ENCODE results near the gene GADD45GIP1.
"Not testable (repeated sequence)": the region's sequence is repeated elsewhere in the genome, so short reads cannot be mapped to it uniquely, and the experiment has no call there.

Gene GADD45GIP1

GRCh38 chr19:12957389-12957952 lies 448 bp upstream of the GADD45GIP1 start:
- DNase-seq (ENCODE audit: low spot score): not testable (repeated sequence)

GRCh38 chr19:12955996-12956395 lies 1.0 kb downstream of the GADD45GIP1 start:
- DNase-seq (ENCODE audit: low spot score): no peak

GRCh38 chr19:12955575-12955974 lies 1.4 kb downstream of the GADD45GIP1 start:
- not testable (repeated sequence) for DNase-seq (ENCODE audit: low spot score)

- DNase-seq (ENCODE audit: low spot score): no peak
Measured at GRCh38 chr19:12954612-12954962, 2.4 kb downstream of the GADD45GIP1 start.

- DNase-seq (ENCODE audit: low spot score): no peak
Measured at GRCh38 chr19:12953799-12954611, 3.0 kb downstream of the GADD45GIP1 start.

GRCh38 chr19:12953138-12953798 lies 3.8 kb downstream of the GADD45GIP1 start:
- DNase-seq (ENCODE audit: low spot score): no peak

- DNase-seq (ENCODE audit: low spot score): no peak
Measured at GRCh38 chr19:12952488-12953137, 4.4 kb downstream of the GADD45GIP1 start.

- DNase-seq (ENCODE audit: low spot score): not testable (repeated sequence)
Measured at GRCh38 chr19:12952050-12952449, 5.0 kb downstream of the GADD45GIP1 start.

- peak; percentile 56 for DNase-seq (ENCODE audit: low spot score)
Measured at GRCh38 chr19:12949363-12950283, 7.4 kb downstream of the GADD45GIP1 start.

- peak; percentile 65 for DNase-seq (ENCODE audit: low spot score)
Measured at GRCh38 chr19:12948612-12949362, 8.2 kb downstream of the GADD45GIP1 start.

GRCh38 chr19:12947702-12948611 lies 9.1 kb downstream of the GADD45GIP1 start:
- DNase-seq (ENCODE audit: low spot score): peak; percentile 99

GRCh38 chr19:12946731-12947496 lies 10.1 kb downstream of the GADD45GIP1 start:
- peak; percentile 71 for DNase-seq (ENCODE audit: low spot score)

- DNase-seq (ENCODE audit: low spot score): peak; percentile 82
Measured at GRCh38 chr19:12946092-12946721, 10.8 kb downstream of the GADD45GIP1 start.

GRCh38 chr19:12945479-12946091 lies 11.4 kb downstream of the GADD45GIP1 start, which contains the start of gene RAD23A:
TSS of gene RAD23A (plus strand) at chr19:12945862. CDS start at chr19:12945949, 87 bp downstream.
- DNase-seq (ENCODE audit: low spot score): peak; percentile 100

GRCh38 chr19:12944104-12944674 lies 12.8 kb downstream of the GADD45GIP1 start:
- DNase-seq (ENCODE audit: low spot score): no peak

- no peak for DNase-seq (ENCODE audit: low spot score)
Measured at GRCh38 chr19:12943437-12944044, 13.5 kb downstream of the GADD45GIP1 start.

GRCh38 chr19:12940897-12941296 lies 16.1 kb downstream of the GADD45GIP1 start:
- DNase-seq (ENCODE audit: low spot score): no peak

Data from hematopoietic multipotent progenitor cell treated with erythropoietin and hydrocortisone succinate and interleukin-3 and kit ligand, for 17 days (in vitro differentiated cells).